GM12891 (cell line): ENCODE data around the gene USP37.

Experiments used
- POLR2A ChIP-seq: IDR thresholded peaks from 2 replicates; pipeline ENCODE4 v1.6.1; 2011; ENCODE audit warnings: low read depth, low read length, control low read depth
- POLR2AphosphoS5 ChIP-seq: IDR thresholded peaks from 2 replicates; pipeline ENCODE4 v1.6.1; 2011; ENCODE audit warnings: low read depth, low read length, control low read depth
- POU2F2 ChIP-seq: IDR thresholded peaks from 2 replicates; pipeline ENCODE4 v1.6.1; 2011; ENCODE audit warnings: low read depth, mild to moderate bottlenecking, control low read depth, low read length, moderate library complexity

DNA sequence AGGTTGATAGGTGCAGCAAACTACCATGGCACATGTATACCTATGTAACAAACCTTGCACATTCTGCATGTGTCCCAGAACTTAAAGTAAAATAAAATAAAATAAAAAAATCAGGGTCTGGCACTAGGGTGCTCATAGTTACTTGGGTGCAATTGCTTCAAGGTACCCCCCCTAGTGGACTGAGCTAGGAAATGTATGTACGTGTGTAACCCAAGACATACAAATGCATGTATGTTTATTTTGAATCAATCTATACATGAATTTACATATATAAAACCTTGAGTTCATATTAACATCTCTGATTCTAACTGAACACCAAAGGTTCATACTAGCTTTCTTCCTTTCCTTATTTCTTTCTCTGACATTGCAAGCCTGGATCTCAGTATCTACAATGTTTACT is 51.5 kb downstream of the USP37 start:
- TF ChIP-seq POLR2AphosphoS5 (no peak), POU2F2 (no peak), POLR2A (no peak)
